ENCODE measurements around the gene RAB3C. TPM values are rescaled to one million over a fixed set of nuclear protein-coding genes. Genes with fewer than 3 reads are reported as not detected.

RAB3C gene
- polyA plus RNA-seq, 2 donors, result 0.02 to 0.04 TPM

GRCh38 chr5:58735637-58736036 is 152.8 kb downstream of the RAB3C start:
- no peaks in the 10 kb centered on the region for H3K9me3 ChIP-seq (ENCODE audit: control insufficient read depth in 2 of 2, insufficient read depth in 1 of 2, low read depth in 1 of 2, low read length in 1 of 2)
- no peak overlapping the region for H3K27ac ChIP-seq (ENCODE audit: low read depth in 2 of 2, low read length in 1 of 2)
- 80% methylated on average over 1 of the region's 1 CpG for WGBS, 2 donors
- no peaks in the 10 kb centered on the region for H3K36me3 ChIP-seq (ENCODE audit: control insufficient read depth in 2 of 2, insufficient read depth in 2 of 2, low read length in 1 of 2)
- no peaks in the 10 kb centered on the region for H3K27me3 ChIP-seq (ENCODE audit: control insufficient read depth in 1 of 2, insufficient read depth in 2 of 2, low read length in 2 of 2)
- no peaks in the 10 kb centered on the region for H3K4me1 ChIP-seq (ENCODE audit: control insufficient read depth in 2 of 2, insufficient read depth in 2 of 2, low read length in 1 of 2)
- no peak overlapping the region for H3K4me3 ChIP-seq (ENCODE audit: low read depth in 1 of 2, low read length in 2 of 2)

- Histone ChIP-seq H3K9me3 (ENCODE audit: control insufficient read depth in 2 of 2, insufficient read depth in 1 of 2, low read depth in 1 of 2, low read length in 1 of 2) (no peaks in the 10 kb centered on the region), H3K4me1 (ENCODE audit: control insufficient read depth in 2 of 2, insufficient read depth in 2 of 2, low read length in 1 of 2) (no peaks in the 10 kb centered on the region), H3K27me3 (ENCODE audit: control insufficient read depth in 1 of 2, insufficient read depth in 2 of 2, low read length in 2 of 2) (no peaks in the 10 kb centered on the region), H3K36me3 (ENCODE audit: control insufficient read depth in 2 of 2, insufficient read depth in 2 of 2, low read length in 1 of 2) (no peaks in the 10 kb centered on the region), H3K4me3 (ENCODE audit: low read depth in 1 of 2, low read length in 2 of 2) (no peak overlapping the region), H3K27ac (ENCODE audit: low read depth in 2 of 2, low read length in 1 of 2) (no peak overlapping the region)
- 87 to 89% methylated on average over 5 of the region's 5 CpGs for WGBS, 2 donors
These were observed 153.3 kb downstream of the RAB3C start for GRCh38 chr5:58736214-58736613.

- Histone ChIP-seq H3K4me3 (ENCODE audit: low read depth in 1 of 2, low read length in 2 of 2) (no peak overlapping the region), H3K4me1 (ENCODE audit: control insufficient read depth in 2 of 2, insufficient read depth in 2 of 2, low read length in 1 of 2) (no peaks in the 10 kb centered on the region), H3K27ac (ENCODE audit: low read depth in 2 of 2, low read length in 1 of 2) (no peak overlapping the region), H3K9me3 (ENCODE audit: control insufficient read depth in 2 of 2, insufficient read depth in 1 of 2, low read depth in 1 of 2, low read length in 1 of 2) (no peaks in the 10 kb centered on the region), H3K27me3 (ENCODE audit: control insufficient read depth in 1 of 2, insufficient read depth in 2 of 2, low read length in 2 of 2) (no peaks in the 10 kb centered on the region), H3K36me3 (ENCODE audit: control insufficient read depth in 2 of 2, insufficient read depth in 2 of 2, low read length in 1 of 2) (no peaks in the 10 kb centered on the region)
These were observed 154.8 kb downstream of the RAB3C start for GRCh38 chr5:58737671-58738070.

- WGBS, 2 donors, result 73 to 81% methylated on average over 2 of the region's 2 CpGs
- Histone ChIP-seq H3K36me3 (ENCODE audit: control insufficient read depth in 2 of 2, insufficient read depth in 2 of 2, low read length in 1 of 2) (no peaks in the 10 kb centered on the region), H3K4me1 (ENCODE audit: control insufficient read depth in 2 of 2, insufficient read depth in 2 of 2, low read length in 1 of 2) (no peaks in the 10 kb centered on the region), H3K27me3 (ENCODE audit: control insufficient read depth in 1 of 2, insufficient read depth in 2 of 2, low read length in 2 of 2) (no peaks in the 10 kb centered on the region), H3K4me3 (ENCODE audit: low read depth in 1 of 2, low read length in 2 of 2) (no peak overlapping the region), H3K9me3 (ENCODE audit: control insufficient read depth in 2 of 2, insufficient read depth in 1 of 2, low read depth in 1 of 2, low read length in 1 of 2) (no peaks in the 10 kb centered on the region), H3K27ac (ENCODE audit: low read depth in 2 of 2, low read length in 1 of 2) (no peak overlapping the region)
These were observed 155.5 kb downstream of the RAB3C start for GRCh38 chr5:58738336-58738735.

GRCh38 chr5:58739051-58739450 is 156.2 kb downstream of the RAB3C start:
- WGBS, 2 donors, result 62 to 66% methylated on average over 2 of the region's 2 CpGs
- no peaks in the 10 kb centered on the region for H3K4me1 ChIP-seq (ENCODE audit: control insufficient read depth in 2 of 2, insufficient read depth in 2 of 2, low read length in 1 of 2)
- H3K27ac ChIP-seq (ENCODE audit: low read depth in 2 of 2, low read length in 1 of 2), result no peak overlapping the region
- H3K4me3 ChIP-seq (ENCODE audit: low read depth in 1 of 2, low read length in 2 of 2), result no peak overlapping the region
- no peaks in the 10 kb centered on the region for H3K27me3 ChIP-seq (ENCODE audit: control insufficient read depth in 1 of 2, insufficient read depth in 2 of 2, low read length in 2 of 2)
- no peaks in the 10 kb centered on the region for H3K9me3 ChIP-seq (ENCODE audit: control insufficient read depth in 2 of 2, insufficient read depth in 1 of 2, low read depth in 1 of 2, low read length in 1 of 2)
- H3K36me3 ChIP-seq (ENCODE audit: control insufficient read depth in 2 of 2, insufficient read depth in 2 of 2, low read length in 1 of 2), result no peaks in the 10 kb centered on the region

GRCh38 chr5:58740956-58741355 is 158.1 kb downstream of the RAB3C start:
- Histone ChIP-seq H3K36me3 (ENCODE audit: control insufficient read depth in 2 of 2, insufficient read depth in 2 of 2, low read length in 1 of 2) (no peaks in the 10 kb centered on the region), H3K27me3 (ENCODE audit: control insufficient read depth in 1 of 2, insufficient read depth in 2 of 2, low read length in 2 of 2) (no peaks in the 10 kb centered on the region), H3K4me3 (ENCODE audit: low read depth in 1 of 2, low read length in 2 of 2) (no peak overlapping the region), H3K4me1 (ENCODE audit: control insufficient read depth in 2 of 2, insufficient read depth in 2 of 2, low read length in 1 of 2) (no peaks in the 10 kb centered on the region), H3K27ac (ENCODE audit: low read depth in 2 of 2, low read length in 1 of 2) (no peak overlapping the region), H3K9me3 (ENCODE audit: control insufficient read depth in 2 of 2, insufficient read depth in 1 of 2, low read depth in 1 of 2, low read length in 1 of 2) (no peaks in the 10 kb centered on the region)
- WGBS, 2 donors, result 88 to 93% methylated on average over 3 of the region's 3 CpGs

- Histone ChIP-seq H3K4me3 (ENCODE audit: low read depth in 1 of 2, low read length in 2 of 2) (no peak overlapping the region), H3K27ac (ENCODE audit: low read depth in 2 of 2, low read length in 1 of 2) (no peak overlapping the region), H3K36me3 (ENCODE audit: control insufficient read depth in 2 of 2, insufficient read depth in 2 of 2, low read length in 1 of 2) (no peaks in the 10 kb centered on the region), H3K4me1 (ENCODE audit: control insufficient read depth in 2 of 2, insufficient read depth in 2 of 2, low read length in 1 of 2) (no peaks in the 10 kb centered on the region), H3K27me3 (ENCODE audit: control insufficient read depth in 1 of 2, insufficient read depth in 2 of 2, low read length in 2 of 2) (no peaks in the 10 kb centered on the region), H3K9me3 (ENCODE audit: control insufficient read depth in 2 of 2, insufficient read depth in 1 of 2, low read depth in 1 of 2, low read length in 1 of 2) (no peaks in the 10 kb centered on the region)
- WGBS, 2 donors, result 86 to 88% methylated on average over 4 of the region's 4 CpGs
These were observed 162.5 kb downstream of the RAB3C start for GRCh38 chr5:58745350-58745749.

GRCh38 chr5:58746321-58746720 is 163.4 kb downstream of the RAB3C start:
- H3K4me3 ChIP-seq (ENCODE audit: low read depth in 1 of 2, low read length in 2 of 2), result no peak overlapping the region
- H3K27me3 ChIP-seq (ENCODE audit: control insufficient read depth in 1 of 2, insufficient read depth in 2 of 2, low read length in 2 of 2), result no peaks in the 10 kb centered on the region
- 54% methylated on average over 4 of the region's 4 CpGs for WGBS, 2 donors
- no peaks in the 10 kb centered on the region for H3K36me3 ChIP-seq (ENCODE audit: control insufficient read depth in 2 of 2, insufficient read depth in 2 of 2, low read length in 1 of 2)
- H3K9me3 ChIP-seq (ENCODE audit: control insufficient read depth in 2 of 2, insufficient read depth in 1 of 2, low read depth in 1 of 2, low read length in 1 of 2), result no peaks in the 10 kb centered on the region
- no peak overlapping the region for H3K27ac ChIP-seq (ENCODE audit: low read depth in 2 of 2, low read length in 1 of 2)
- H3K4me1 ChIP-seq (ENCODE audit: control insufficient read depth in 2 of 2, insufficient read depth in 2 of 2, low read length in 1 of 2), result no peaks in the 10 kb centered on the region

- H3K9me3 ChIP-seq (ENCODE audit: control insufficient read depth in 2 of 2, insufficient read depth in 1 of 2, low read depth in 1 of 2, low read length in 1 of 2), result no peaks in the 10 kb centered on the region
- no peaks in the 10 kb centered on the region for H3K4me1 ChIP-seq (ENCODE audit: control insufficient read depth in 2 of 2, insufficient read depth in 2 of 2, low read length in 1 of 2)
- H3K27me3 ChIP-seq (ENCODE audit: control insufficient read depth in 1 of 2, insufficient read depth in 2 of 2, low read length in 2 of 2), result no peaks in the 10 kb centered on the region
- no peaks in the 10 kb centered on the region for H3K36me3 ChIP-seq (ENCODE audit: control insufficient read depth in 2 of 2, insufficient read depth in 2 of 2, low read length in 1 of 2)
- H3K27ac ChIP-seq (ENCODE audit: low read depth in 2 of 2, low read length in 1 of 2), result no peak overlapping the region
- H3K4me3 ChIP-seq (ENCODE audit: low read depth in 1 of 2, low read length in 2 of 2), result no peak overlapping the region
These were observed 167.2 kb downstream of the RAB3C start for GRCh38 chr5:58750036-58750435.

- Histone ChIP-seq H3K27me3 (ENCODE audit: control insufficient read depth in 1 of 2, insufficient read depth in 2 of 2, low read length in 2 of 2) (no peaks in the 10 kb centered on the region), H3K36me3 (ENCODE audit: control insufficient read depth in 2 of 2, insufficient read depth in 2 of 2, low read length in 1 of 2) (no peaks in the 10 kb centered on the region), H3K27ac (ENCODE audit: low read depth in 2 of 2, low read length in 1 of 2) (no peak overlapping the region), H3K4me3 (ENCODE audit: low read depth in 1 of 2, low read length in 2 of 2) (no peak overlapping the region), H3K9me3 (ENCODE audit: control insufficient read depth in 2 of 2, insufficient read depth in 1 of 2, low read depth in 1 of 2, low read length in 1 of 2) (no peaks in the 10 kb centered on the region), H3K4me1 (ENCODE audit: control insufficient read depth in 2 of 2, insufficient read depth in 2 of 2, low read length in 1 of 2) (no peaks in the 10 kb centered on the region)
- WGBS, 2 donors, result 68 to 72% methylated on average over 4 of the region's 4 CpGs
These were observed 168.5 kb downstream of the RAB3C start for GRCh38 chr5:58751222-58751837.
